ENCODE measurements around the gene GLIS1. TPM values are rescaled to one million over a fixed set of nuclear protein-coding genes. Genes with fewer than 3 reads are reported as not detected.

Gene GLIS1
- total RNA-seq, 4 donors from 2014 or later: 0.16 to 0.27 TPM; not detected in 2

DNA sequence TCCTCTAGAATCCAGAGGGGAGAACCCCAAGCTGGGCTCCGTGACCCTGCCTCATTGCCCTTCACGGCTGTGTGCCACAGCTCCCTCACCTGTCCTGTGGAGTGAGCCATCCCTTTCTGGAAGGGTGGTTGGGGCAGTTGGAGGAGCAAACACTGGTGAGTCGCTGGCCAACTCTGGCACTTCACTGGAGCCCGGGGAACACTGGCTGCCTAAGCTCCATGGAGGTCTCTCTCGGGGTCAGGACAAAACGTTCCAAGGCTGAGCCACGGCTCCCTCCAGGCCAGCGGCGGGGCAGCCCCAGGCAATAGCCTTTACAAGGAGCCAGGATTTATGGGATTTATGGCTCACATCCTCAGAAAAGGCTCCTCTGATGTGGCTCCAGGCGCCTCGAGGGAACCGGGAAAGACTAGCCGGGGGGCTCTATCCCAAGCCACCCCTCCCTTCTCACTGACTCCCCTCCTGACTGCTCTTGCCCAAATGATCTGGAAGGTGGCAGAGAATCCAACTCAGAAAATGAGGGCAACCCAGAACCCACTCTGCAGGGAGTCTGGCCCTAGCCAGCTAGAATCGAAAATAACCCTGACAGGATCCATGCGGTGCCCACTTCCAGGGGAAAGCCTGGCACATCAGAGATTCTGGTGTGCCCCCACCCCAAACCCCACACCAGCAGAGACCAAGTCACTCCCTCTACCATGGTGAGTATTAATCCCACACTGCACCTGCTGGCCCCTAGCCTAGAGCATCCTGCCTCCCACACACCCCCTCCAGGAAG is 75.2 kb downstream of the GLIS1 start:
- ATAC-seq: no peak
- Histone ChIP-seq H3K4me3 (no peak overlapping the region), H3K27me3 (peaks cover 5% of the 10 kb centered on the region), H3K36me3 (no peaks in the 10 kb centered on the region), H3K4me1 (no peaks in the 10 kb centered on the region), H3K9me3 (no peaks in the 10 kb centered on the region), H3K27ac (no peak overlapping the region)
- TF ChIP-seq, protein P1, sequence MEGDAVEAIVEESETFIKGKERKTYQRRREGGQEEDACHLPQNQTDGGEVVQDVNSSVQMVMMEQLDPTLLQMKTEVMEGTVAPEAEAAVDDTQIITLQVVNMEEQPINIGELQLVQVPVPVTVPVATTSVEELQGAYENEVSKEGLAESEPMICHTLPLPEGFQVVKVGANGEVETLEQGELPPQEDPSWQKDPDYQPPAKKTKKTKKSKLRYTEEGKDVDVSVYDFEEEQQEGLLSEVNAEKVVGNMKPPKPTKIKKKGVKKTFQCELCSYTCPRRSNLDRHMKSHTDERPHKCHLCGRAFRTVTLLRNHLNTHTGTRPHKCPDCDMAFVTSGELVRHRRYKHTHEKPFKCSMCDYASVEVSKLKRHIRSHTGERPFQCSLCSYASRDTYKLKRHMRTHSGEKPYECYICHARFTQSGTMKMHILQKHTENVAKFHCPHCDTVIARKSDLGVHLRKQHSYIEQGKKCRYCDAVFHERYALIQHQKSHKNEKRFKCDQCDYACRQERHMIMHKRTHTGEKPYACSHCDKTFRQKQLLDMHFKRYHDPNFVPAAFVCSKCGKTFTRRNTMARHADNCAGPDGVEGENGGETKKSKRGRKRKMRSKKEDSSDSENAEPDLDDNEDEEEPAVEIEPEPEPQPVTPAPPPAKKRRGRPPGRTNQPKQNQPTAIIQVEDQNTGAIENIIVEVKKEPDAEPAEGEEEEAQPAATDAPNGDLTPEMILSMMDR (IDR thresholded peaks at IDR 0.05): no peak
- TF ChIP-seq POLR2AphosphoS5 (IDR thresholded peaks at IDR 0.05): no peak
- TF ChIP-seq EP300 (IDR thresholded peaks at IDR 0.05): no peak
- no peak for TF ChIP-seq POLR2A (IDR thresholded peaks at IDR 0.05)
- 90 to 93% methylated on average over 2 to 3 of the region's 15 CpGs for WGBS, 2 donors (ENCODE audit: low coverage in 1 of 2)

DNA sequence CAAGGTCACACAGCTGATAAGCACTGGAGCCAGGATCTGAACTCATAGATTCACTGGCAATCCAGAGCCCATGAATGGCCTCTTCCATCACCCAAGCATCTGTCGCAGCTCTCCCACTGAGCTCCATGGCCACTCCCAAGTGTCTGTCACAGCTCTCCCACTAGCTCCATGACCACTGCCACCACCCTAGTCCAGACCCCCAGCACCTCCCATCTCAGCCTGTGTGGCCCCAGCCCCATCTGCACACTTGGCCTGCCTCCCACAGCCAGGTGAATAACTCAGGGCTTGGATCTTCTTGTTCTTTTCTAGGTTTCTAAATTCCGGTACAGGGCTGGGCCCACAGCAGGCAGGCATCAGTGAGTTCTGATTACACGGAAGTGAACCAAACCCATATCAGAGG is 76.0 kb downstream of the GLIS1 start:
- 83% methylated on average over 1 of the region's 3 CpGs; no CpG with 5 or more reads in 1 of the 2 donors for WGBS, 2 donors (ENCODE audit: low coverage in 1 of 2)
- Histone ChIP-seq H3K4me3 (no peak overlapping the region), H3K27me3 (peaks cover 8% of the 10 kb centered on the region), H3K9me3 (no peaks in the 10 kb centered on the region), H3K36me3 (no peaks in the 10 kb centered on the region), H3K27ac (no peak overlapping the region), H3K4me1 (no peaks in the 10 kb centered on the region)
- TF ChIP-seq POLR2AphosphoS5 (IDR thresholded peaks at IDR 0.05): no peak
- TF ChIP-seq EP300 (IDR thresholded peaks at IDR 0.05): no peak
- TF ChIP-seq, protein P1 (IDR thresholded peaks at IDR 0.05): no peak
- TF ChIP-seq POLR2A (IDR thresholded peaks at IDR 0.05): no peak
- no peak for ATAC-seq

DNA sequence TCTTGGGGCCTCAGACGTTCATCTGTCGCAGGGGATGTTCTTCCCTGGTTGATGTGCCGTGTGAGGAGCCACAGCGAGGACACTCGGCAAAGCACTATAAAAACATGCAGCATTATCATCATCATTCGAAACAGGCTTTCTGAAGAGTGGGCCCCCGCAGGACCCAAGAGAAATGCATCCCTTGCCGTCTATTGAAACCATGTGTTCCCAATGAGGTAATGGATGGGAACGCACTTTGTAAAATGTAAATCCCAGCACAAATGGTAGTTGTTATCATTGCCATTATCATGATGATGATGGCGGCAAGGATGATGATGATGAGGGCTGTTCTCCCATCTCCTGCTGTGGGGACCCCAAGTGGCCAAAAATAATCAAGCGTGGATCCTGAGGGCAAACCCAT is 76.8 kb downstream of the GLIS1 start:
- TF ChIP-seq, protein P1 (IDR thresholded peaks at IDR 0.05): no peak
- TF ChIP-seq EP300 (IDR thresholded peaks at IDR 0.05) (no peak), POLR2AphosphoS5 (IDR thresholded peaks at IDR 0.05) (no peak), POLR2A (IDR thresholded peaks at IDR 0.05) (no peak)
- Histone ChIP-seq H3K27ac (no peak overlapping the region), H3K9me3 (no peaks in the 10 kb centered on the region), H3K4me3 (no peak overlapping the region), H3K27me3 (peaks cover 8% of the 10 kb centered on the region), H3K36me3 (no peaks in the 10 kb centered on the region), H3K4me1 (no peaks in the 10 kb centered on the region)
- no peak for ATAC-seq
- WGBS, 2 donors (ENCODE audit: low coverage in 1 of 2): 62 to 93% methylated on average over 7 to 10 of the region's 11 CpGs

DNA sequence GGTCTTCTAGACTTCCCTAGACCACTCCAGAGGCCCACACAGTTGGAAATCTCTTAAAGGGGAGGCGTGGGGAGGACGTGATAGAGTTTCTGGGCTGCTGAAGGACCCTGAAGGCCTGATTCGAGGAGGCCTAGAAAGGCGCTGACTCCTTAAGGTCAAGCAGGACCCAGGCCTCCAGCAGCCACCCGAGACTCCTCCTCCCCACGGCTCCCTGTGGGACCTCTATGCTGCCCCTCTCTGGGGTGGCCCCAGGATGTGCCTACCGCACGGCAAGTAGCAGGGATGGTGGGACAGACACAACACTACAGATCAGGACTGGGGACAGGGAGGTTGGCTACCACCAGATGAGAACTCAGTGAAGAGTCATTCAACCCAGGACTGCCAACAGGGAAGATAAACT is 77.5 kb downstream of the GLIS1 start:
- H3K4me3 ChIP-seq: no peak overlapping the region
- H3K27me3 ChIP-seq: peaks cover 8% of the 10 kb centered on the region
- TF ChIP-seq EP300 (IDR thresholded peaks at IDR 0.05) (no peak), POLR2A (IDR thresholded peaks at IDR 0.05) (no peak), POLR2AphosphoS5 (IDR thresholded peaks at IDR 0.05) (no peak)
- TF ChIP-seq, protein P1 (IDR thresholded peaks at IDR 0.05): no peak
- 57 to 100% methylated on average over 2 of the region's 8 CpGs for WGBS, 2 donors (ENCODE audit: low coverage in 1 of 2)
- no peak for ATAC-seq
- no peaks in the 10 kb centered on the region for H3K36me3 ChIP-seq
- H3K9me3 ChIP-seq: no peaks in the 10 kb centered on the region
- H3K27ac ChIP-seq: no peak overlapping the region
- no peaks in the 10 kb centered on the region for H3K4me1 ChIP-seq

DNA sequence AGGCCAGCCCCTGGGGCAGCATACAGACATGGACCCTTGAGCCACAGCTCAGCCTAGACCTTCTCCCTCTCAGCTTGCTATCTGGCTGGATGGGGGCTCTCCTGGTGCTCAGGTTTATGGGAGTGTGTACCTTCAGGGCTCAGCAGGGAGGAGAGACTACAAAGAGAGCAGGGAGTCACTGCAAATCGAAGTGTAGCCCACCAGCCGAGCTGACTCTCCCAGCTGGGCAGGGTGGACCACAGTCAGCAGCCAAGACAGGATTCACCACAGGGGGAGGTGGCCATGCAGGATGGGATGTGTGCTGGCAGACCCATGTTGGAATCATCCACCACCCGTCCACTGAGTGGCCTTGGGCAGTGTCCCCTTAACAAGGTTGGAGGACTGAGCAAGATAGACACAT is 78.3 kb downstream of the GLIS1 start:
- H3K27ac ChIP-seq: no peak overlapping the region
- H3K36me3 ChIP-seq: no peaks in the 10 kb centered on the region
- ATAC-seq: no peak
- peaks cover 8% of the 10 kb centered on the region for H3K27me3 ChIP-seq
- no CpG with 5 or more reads among the region's 3 CpGs for WGBS, 2 donors (ENCODE audit: low coverage in 1 of 2)
- no peak overlapping the region for H3K4me3 ChIP-seq
- no peak for TF ChIP-seq EP300 (IDR thresholded peaks at IDR 0.05)
- no peak for TF ChIP-seq POLR2A (IDR thresholded peaks at IDR 0.05)
- no peak for TF ChIP-seq POLR2AphosphoS5 (IDR thresholded peaks at IDR 0.05)
- TF ChIP-seq, protein P1 (IDR thresholded peaks at IDR 0.05): no peak
- H3K4me1 ChIP-seq: no peaks in the 10 kb centered on the region
- no peaks in the 10 kb centered on the region for H3K9me3 ChIP-seq
